ENCODE measurements around the gene PARD3B.

The PARD3B gene

DNA sequence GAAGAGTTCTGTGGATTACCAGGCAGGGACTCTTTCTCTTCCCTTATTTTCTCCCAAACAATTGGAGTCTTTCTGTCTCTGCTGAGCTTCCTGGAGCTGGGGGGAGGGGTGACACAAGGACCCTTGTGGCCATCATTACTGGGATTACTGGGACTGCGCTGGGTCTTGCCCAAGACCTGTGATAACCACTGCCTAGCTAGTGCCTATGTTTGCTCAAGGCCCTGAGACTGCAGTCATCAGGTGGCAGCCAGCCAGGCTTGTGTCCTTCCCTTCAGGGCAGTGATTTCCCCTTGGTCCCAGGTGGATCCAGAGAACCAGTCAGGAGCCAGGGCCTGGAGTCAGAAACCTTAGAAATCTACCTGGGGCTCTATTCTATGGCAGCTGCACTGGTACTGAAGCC is 355.6 kb downstream of the PARD3B start:
- no peak for DNase-seq

DNA sequence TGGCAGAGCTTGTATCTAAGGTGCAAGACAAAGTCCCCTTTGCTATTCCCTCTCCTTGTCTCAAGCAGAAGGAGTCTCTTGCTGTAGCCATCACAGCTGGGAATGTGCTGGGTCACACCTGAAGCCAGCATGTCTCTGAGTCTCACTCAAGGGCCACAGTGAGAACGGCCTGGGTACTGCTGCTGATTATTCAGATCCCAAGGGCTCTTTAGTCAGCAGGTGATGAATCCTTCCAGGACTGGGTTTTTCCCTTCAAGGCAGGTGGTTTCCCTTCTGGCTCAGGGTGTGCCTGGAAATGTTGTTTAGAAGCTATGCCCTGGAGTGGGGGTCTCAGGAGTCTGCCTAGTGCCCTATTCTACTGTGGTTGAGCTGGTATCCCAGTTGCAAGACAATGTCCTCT is 356.3 kb downstream of the PARD3B start:
- no peak for DNase-seq

- DNase-seq = no peak
Observed at GRCh38 chr2:204909791-204910190, 364.5 kb downstream of the PARD3B start.

GRCh38 chr2:204913312-204913711 is 368.0 kb downstream of the PARD3B start:
- DNase-seq = no peak

DNA sequence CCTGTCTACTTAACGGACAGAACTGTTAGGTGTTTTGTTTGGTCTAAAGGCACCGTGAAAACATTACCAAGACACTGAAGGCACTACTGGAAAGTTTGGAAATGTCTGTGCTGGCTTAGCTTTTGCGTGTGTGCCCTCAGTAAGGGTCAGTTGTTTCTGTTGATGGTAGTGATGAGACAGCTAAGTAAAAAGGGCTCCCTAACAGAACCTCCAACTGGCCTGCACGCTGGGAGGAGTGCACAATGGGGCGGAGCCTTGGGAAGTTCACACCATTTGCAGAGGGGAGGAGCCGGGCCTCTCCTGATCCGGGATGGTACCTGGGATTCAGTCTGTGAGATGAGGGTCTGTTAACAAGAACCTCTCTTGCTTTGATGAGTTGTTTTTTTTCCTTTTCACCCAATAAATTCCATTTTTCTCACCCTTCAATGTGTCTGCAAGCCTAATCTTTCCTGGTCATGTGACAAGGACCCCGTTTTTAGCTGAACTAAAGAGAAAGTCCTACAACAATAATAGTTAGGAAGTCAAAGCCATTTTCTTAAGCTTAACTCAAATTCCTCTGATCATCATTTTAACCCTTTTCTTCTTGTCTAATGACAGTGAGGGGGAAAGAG is 368.7 kb downstream of the PARD3B start:
- DNase-seq = no peak

- DNase-seq = no peak
Observed at GRCh38 chr2:204914708-204915107, 369.4 kb downstream of the PARD3B start.

DNA sequence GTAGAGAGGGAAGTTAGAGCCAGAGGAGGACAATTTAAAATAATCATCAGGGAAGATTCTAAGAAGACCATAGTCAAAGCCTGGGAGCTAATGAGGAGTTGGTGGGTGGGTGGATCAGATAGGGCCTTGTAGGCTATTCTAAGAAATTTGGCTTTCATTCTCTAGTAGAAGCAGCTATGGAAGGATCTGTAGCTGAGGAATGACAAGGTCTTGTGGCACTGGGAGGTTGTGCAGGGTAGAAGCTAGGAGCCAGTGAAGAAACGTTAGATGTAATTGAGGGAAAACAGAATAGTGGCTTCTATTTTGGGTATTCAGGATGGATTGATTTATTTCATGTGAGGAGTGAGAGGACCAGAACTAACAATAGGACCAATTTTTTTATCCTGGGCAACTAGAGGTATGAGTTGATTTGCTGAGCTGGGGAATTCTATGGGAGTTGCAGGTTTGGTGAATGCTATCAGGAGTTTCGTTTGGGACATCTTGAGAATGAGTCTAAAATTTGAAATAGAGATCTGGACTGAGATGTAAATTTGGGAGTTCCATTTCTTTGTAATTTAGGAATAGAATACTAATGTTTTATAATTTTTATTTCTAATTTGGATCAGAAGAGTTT is 371.9 kb downstream of the PARD3B start:
- DNase-seq = no peak

DNA sequence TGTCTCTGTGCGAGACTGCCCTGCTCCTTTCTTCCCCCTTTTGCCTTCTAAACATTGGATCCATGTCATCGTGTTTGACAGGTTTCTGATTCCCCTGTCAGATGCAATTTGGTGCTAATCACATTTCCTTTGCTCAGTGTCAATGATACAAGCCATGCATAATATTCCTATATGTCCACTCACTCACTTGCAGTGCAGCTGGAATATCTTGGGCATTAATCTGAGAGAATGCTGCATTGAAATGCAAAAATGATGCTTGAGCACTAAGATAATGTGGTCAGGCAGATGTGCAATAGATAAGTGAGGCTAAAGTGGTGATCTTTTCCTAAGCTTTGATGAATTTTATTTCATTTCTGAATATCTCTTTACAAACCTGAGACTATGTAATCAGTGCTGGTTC is 375.5 kb downstream of the PARD3B start:
- DNase-seq = no peak

- DNase-seq = no peak
Observed at GRCh38 chr2:204923957-204924356, 378.7 kb downstream of the PARD3B start.

DNA sequence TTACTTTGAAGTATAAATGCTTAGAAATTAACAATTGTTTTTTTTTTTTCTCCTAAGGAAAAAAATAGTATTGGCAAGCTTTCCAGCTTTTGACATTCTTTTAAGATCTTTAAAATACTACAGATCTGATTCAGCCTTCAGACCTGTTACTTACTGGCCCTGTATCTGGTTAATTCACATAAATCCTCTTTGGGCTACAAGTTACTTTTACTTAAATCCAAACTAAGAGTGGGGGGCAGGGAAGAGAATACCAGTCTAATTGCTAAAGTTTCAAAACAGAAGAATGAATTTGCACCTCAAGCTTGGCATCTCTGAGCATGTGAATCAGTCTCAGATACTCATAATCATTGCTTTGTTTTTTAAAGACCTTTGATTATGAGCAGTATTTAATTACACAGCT is 386.3 kb downstream of the PARD3B start:
- no peak for DNase-seq

DNA sequence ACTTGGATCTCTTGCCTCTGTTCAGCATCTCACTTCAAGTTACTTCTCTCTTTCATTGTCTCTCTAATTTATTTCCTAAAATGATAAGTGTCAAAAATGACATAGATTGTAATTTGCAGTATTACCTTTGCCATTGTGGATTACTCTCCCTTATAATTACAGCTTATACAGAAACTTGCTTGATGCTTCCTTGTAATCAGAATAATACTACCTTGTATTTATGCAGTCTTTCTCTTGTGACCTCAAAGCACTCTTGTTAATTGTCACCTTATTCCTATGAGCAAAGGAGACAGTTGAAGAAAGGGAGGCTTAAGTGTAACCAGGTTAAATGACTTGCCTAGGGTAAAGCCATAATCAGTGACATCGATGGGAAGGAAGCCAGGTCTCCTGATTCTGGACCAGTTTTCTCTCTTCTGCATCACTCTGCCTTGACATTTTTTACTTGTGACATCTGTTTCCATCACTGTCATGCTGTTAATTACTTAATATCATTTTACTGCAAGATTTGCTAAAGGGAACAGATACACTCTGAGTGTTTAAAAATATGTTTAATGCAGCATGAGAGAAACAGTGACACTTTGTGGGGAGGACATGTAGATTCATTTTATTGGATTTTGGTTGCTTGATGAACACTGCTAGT is 388.6 kb downstream of the PARD3B start:
- DNase-seq = peak; percentile 2

- no peak for DNase-seq
Observed at GRCh38 chr2:204944927-204945326, 399.7 kb downstream of the PARD3B start.

DNA sequence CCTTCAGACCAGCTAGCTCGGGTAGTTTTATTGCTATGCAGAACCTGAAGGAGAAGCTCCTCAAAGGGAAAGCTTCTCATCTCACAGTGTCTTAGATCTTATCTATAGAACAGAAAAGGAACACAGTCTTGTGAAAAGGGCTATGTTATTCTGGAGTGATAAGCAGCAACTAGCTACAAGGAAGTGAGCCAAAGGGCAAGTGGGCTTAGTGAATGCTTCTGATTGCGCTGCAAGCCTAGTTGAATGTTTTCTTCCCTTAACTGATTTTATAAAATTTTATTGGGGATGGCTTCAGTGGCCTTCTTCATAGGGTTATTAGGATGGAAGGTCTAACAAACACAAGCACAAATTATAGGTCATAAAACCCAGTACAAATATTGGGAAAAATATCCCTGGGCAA is 400.1 kb downstream of the PARD3B start:
- no peak for DNase-seq

GRCh38 chr2:204946892-204947291 is 401.6 kb downstream of the PARD3B start:
- no peak for DNase-seq

DNA sequence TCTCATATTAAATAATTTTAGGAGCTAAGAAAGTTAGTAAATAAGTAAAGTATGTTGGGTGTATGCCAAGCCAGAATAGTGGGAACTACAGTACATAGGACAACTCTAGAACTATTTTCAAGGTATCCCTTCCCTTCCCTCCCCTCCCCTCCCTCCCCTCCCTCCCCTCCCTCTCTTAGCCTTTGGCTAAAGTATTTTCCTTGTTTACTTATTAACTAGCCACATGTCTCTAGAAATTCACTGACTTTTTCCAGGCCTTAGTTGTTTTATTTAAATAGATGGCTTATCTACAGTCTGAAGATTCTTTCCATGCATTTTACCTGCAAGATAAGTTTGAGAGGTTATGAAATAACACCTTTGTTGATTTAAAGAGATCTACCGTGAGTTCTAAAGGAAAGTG is 402.1 kb downstream of the PARD3B start:
- no peak for DNase-seq

GRCh38 chr2:204948024-204948763 is 402.9 kb downstream of the PARD3B start:
- no peak for DNase-seq

- DNase-seq = no peak
Observed at GRCh38 chr2:204948822-204949221, 403.5 kb downstream of the PARD3B start.

DNA sequence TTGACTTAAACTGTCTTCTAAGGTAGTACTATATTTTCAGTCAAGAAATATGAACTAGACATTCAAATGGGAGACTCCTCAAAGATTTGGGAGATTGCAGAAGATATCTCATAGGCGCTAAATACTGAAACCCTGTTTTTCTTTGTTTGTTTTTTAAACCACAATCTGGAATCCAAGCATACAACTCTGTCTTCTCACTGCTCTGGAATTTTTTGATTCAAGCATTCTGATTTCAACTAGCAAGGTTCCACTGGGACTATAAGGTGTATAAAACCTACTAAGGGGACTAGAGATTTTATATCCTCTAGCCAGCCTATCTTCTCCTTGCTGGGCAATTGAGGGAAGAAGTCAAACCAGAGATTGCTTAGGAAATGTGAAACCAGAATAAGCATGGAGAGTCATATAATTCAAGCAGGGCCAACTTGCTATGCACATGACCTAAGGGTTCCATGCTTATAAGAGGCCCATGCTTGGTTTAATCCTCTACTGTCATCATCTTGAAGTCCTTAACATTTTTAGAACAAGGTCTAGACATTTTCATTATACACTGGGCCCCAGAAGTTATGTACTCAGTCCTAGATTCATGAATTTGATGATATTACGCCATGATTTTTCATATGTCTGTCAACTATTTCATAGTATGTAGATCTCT is 405.5 kb downstream of the PARD3B start:
- no peak for DNase-seq

GRCh38 chr2:204958371-204958770 is 413.1 kb downstream of the PARD3B start:
- no peak for DNase-seq

GRCh38 chr2:204964414-204964813 is 419.1 kb downstream of the PARD3B start:
- no peak for DNase-seq

- DNase-seq = no peak
Observed at GRCh38 chr2:204966245-204966644, 421.0 kb downstream of the PARD3B start.

DNA sequence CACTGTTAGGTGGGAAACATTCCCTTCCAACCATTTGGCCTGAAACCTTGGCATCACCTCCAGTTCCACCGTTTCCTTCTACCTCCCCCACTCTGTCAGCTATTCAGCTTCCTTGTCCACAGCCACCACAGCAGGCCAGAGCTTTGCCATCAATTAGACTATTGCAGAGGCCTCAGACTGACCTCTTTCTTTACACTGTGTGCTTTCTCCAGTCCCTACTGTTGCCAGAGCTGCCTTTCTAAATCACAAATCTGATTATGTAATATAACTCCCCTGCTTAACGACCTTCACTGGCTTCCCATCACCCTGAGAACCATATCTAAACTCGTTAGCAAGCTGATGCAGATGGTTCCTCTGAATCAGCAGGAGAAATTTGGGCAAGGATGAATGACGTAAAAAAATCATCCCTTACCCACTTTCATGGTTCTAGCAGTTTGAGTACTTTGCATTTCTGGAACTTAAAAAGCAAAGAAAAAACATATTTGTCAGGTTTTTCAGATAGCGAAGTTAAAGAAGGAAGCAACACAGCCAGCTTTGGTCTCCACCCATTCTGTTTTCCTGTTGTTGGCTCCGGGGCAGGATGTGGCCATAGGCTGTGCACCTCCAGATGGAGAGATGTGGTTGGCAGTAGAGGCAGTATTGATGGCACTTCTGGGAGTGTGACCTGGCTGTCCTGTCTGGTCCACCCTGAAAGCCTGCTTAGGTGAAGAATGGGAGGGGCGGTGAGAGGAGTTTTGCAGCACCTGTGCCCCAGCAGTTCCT is 422.1 kb downstream of the PARD3B start:
- DNase-seq = no peak
